HEK293T (cell line): ENCODE measurements around the gene ZNF80.

Experiments used
- BHLHE40 ChIP-seq: fragments of 450-650 bp; IDR thresholded peaks from 2 replicates; pipeline ENCODE4 v1.6.1; 2016; ENCODE audit warnings: mild to moderate bottlenecking, moderate library complexity, borderline replicate concordance
- CTBP1 ChIP-seq: fragments of 450-650 bp; IDR thresholded peaks from 2 replicates; pipeline ENCODE4 v1.6.1; 2016; ENCODE audit warnings: borderline replicate concordance
- ELF4 ChIP-seq: fragments of 450-650 bp; IDR thresholded peaks from 2 replicates; pipeline ENCODE4 v1.6.1; 2017; ENCODE audit warnings: antibody characterized with exemption
- FOXA1 ChIP-seq: fragments of 450-650 bp; IDR thresholded peaks from 2 replicates; pipeline ENCODE4 v1.6.1; 2016; ENCODE audit warnings: mild to moderate bottlenecking
- FOXK2 ChIP-seq: fragments of 450-650 bp; IDR thresholded peaks from 2 replicates; pipeline ENCODE4 v1.6.1; 2016; ENCODE audit warnings: mild to moderate bottlenecking
- FOXM1 ChIP-seq: fragments of 450-650 bp; IDR thresholded peaks from 2 replicates; pipeline ENCODE4 v1.6.1; 2017; ENCODE audit warnings: mild to moderate bottlenecking, borderline replicate concordance
- L3MBTL2 ChIP-seq: fragments of 450-650 bp; conservative IDR thresholded peaks from 2 replicates; pipeline ENCODE4 v1.6.1; 2016; ENCODE audit warnings: mild to moderate bottlenecking
- LEF1 ChIP-seq: fragments of 450-650 bp; IDR thresholded peaks from 2 replicates; pipeline ENCODE4 v1.6.1; 2017; ENCODE audit warnings: mild to moderate bottlenecking, borderline replicate concordance
- NFRKB ChIP-seq: fragments of 450-650 bp; IDR thresholded peaks from 2 replicates; pipeline ENCODE4 v1.6.1; 2016; ENCODE audit warnings: mild to moderate bottlenecking, moderate library complexity
- SP1 ChIP-seq: fragments of 450-650 bp; IDR thresholded peaks from 2 replicates; pipeline ENCODE4 v1.6.1; 2017
- SUZ12 ChIP-seq: fragments of 450-650 bp; IDR thresholded peaks from 2 replicates; pipeline ENCODE4 v1.6.1; 2016; ENCODE audit warnings: mild to moderate bottlenecking
- TARDBP ChIP-seq: fragments of 450-650 bp; IDR thresholded peaks from 2 replicates; pipeline ENCODE4 v1.6.1; 2016
- ZNF384 ChIP-seq: fragments of 450-650 bp; IDR thresholded peaks from 2 replicates; pipeline ENCODE4 v1.6.1; 2016

DNA sequence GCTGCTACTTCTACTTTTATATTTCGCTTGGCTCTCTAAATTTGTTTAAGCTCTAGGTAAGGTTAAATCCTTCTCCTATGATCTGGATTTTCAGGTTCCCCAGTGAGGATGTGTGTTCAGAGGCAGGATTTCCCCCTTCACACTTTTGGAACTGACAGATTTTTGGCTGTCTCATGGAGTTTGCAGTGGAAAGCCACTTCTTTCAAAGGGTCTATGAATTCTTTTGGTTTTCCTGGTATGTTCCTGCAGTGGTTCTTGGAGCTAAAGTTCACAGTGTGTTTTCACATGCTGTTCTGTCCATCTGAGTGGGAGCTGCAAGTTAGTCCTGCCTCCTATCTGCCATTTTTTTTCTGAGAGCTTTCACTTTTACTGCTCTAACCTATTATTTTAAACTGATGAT is 34.9 kb upstream of the ZNF80 start:
- TF ChIP-seq SP1 = no peak
- no peak for TF ChIP-seq BHLHE40
- no peak for TF ChIP-seq FOXM1
- TF ChIP-seq FOXK2 = no peak
- no peak for TF ChIP-seq ELF4
- TF ChIP-seq NFRKB = no peak
- TF ChIP-seq SUZ12 = no peak
- no peak for TF ChIP-seq ZNF384
- no peak for TF ChIP-seq CTBP1
- TF ChIP-seq FOXA1 = no peak
- TF ChIP-seq TARDBP = no peak
- TF ChIP-seq LEF1 = no peak
- TF ChIP-seq L3MBTL2 = no peak
